SU-DHL-6 (cell line): Measurements from ENCODE around the gene MAP4K3.

Source experiments
- CTCF ChIP-seq: fragments of 200-600 bp; sonication (generic); IDR thresholded peaks from one replicate; pipeline ENCODE4 v1.5.1; 2017; ENCODE audit warnings: antibody characterized with exemption, mild to moderate bottlenecking, low read length, moderate library complexity; ENCODE audit not compliant: insufficient read depth, poor library complexity, severe bottlenecking
- EZH2phosphoT487 ChIP-seq: fragments of 200-600 bp; sonication (generic), shearing (Covaris generic); conservative IDR thresholded peaks from 2 replicates; pipeline ENCODE4 v1.6.1; 2018; ENCODE audit warnings: mild to moderate bottlenecking, antibody characterized with exemption, low read length, moderate library complexity, mixed read lengths

GRCh38 chr2:39289609-39290008 is 147.5 kb downstream of the MAP4K3 start:
- no peak for TF ChIP-seq CTCF
- no peak for TF ChIP-seq EZH2phosphoT487
